Ishikawa (cell line): ENCODE data around the gene YJEFN3.

Source experiments
- CEBPB ChIP-seq: IDR thresholded peaks from 2 replicates; pipeline ENCODE4 v1.6.1; 2012
- CREB1 ChIP-seq: IDR thresholded peaks from 2 replicates; pipeline ENCODE4 v1.6.1; 2012; ENCODE audit warnings: low read depth
- EGR1 ChIP-seq: IDR thresholded peaks from 2 replicates; pipeline ENCODE4 v1.6.1; 2012
- EP300 ChIP-seq: IDR thresholded peaks from 2 replicates; pipeline ENCODE4 v1.6.1; 2012; ENCODE audit warnings: borderline replicate concordance
- FOXM1 ChIP-seq: IDR thresholded peaks from 2 replicates; pipeline ENCODE4 v1.6.1; 2012; ENCODE audit warnings: low read depth, borderline replicate concordance
- MAX ChIP-seq: IDR thresholded peaks from 2 replicates; pipeline ENCODE4 v1.6.1; 2012
- NFIC ChIP-seq: IDR thresholded peaks from 2 replicates; pipeline ENCODE4 v1.6.1; 2012
- RAD21 ChIP-seq: IDR thresholded peaks from 2 replicates; pipeline ENCODE4 v1.6.1; 2012; ENCODE audit warnings: low read depth
- TAF1 ChIP-seq: IDR thresholded peaks from 2 replicates; pipeline ENCODE4 v1.6.1; 2012; ENCODE audit warnings: low read depth, mild to moderate bottlenecking
- TCF12 ChIP-seq: IDR thresholded peaks from 2 replicates; pipeline ENCODE4 v1.6.1; 2012; ENCODE audit warnings: low read depth
- TEAD4 ChIP-seq: IDR thresholded peaks from 2 replicates; pipeline ENCODE4 v1.6.1; 2012
- YY1 ChIP-seq: IDR thresholded peaks from 2 replicates; pipeline ENCODE4 v1.6.1; 2012; ENCODE audit warnings: low read depth
- ZBTB7A ChIP-seq: IDR thresholded peaks from 2 replicates; pipeline ENCODE4 v1.6.1; 2012; ENCODE audit warnings: low read depth
- TF ChIP-seq, protein P1 (sequence below): IDR thresholded peaks from 2 replicates; pipeline ENCODE4 v1.6.1; 2012; ENCODE audit warnings: low read depth, mild to moderate bottlenecking
- TF ChIP-seq, protein P2 (sequence below): IDR thresholded peaks from 2 replicates; pipeline ENCODE4 v1.6.1; 2012

Gene YJEFN3

GRCh38 chr19:19501798-19502197, 26.9 kb upstream of the YJEFN3 start:
- TF ChIP-seq TEAD4 (no peak), FOXM1 (no peak), TAF1 (no peak), CREB1 (no peak), EGR1 (no peak), MAX (no peak), TCF12 (no peak), NFIC (no peak), EP300 (no peak), YY1 (no peak), CEBPB (no peak)
- TF ChIP-seq, protein P1, sequence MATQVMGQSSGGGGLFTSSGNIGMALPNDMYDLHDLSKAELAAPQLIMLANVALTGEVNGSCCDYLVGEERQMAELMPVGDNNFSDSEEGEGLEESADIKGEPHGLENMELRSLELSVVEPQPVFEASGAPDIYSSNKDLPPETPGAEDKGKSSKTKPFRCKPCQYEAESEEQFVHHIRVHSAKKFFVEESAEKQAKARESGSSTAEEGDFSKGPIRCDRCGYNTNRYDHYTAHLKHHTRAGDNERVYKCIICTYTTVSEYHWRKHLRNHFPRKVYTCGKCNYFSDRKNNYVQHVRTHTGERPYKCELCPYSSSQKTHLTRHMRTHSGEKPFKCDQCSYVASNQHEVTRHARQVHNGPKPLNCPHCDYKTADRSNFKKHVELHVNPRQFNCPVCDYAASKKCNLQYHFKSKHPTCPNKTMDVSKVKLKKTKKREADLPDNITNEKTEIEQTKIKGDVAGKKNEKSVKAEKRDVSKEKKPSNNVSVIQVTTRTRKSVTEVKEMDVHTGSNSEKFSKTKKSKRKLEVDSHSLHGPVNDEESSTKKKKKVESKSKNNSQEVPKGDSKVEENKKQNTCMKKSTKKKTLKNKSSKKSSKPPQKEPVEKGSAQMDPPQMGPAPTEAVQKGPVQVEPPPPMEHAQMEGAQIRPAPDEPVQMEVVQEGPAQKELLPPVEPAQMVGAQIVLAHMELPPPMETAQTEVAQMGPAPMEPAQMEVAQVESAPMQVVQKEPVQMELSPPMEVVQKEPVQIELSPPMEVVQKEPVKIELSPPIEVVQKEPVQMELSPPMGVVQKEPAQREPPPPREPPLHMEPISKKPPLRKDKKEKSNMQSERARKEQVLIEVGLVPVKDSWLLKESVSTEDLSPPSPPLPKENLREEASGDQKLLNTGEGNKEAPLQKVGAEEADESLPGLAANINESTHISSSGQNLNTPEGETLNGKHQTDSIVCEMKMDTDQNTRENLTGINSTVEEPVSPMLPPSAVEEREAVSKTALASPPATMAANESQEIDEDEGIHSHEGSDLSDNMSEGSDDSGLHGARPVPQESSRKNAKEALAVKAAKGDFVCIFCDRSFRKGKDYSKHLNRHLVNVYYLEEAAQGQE: no peak

DNA sequence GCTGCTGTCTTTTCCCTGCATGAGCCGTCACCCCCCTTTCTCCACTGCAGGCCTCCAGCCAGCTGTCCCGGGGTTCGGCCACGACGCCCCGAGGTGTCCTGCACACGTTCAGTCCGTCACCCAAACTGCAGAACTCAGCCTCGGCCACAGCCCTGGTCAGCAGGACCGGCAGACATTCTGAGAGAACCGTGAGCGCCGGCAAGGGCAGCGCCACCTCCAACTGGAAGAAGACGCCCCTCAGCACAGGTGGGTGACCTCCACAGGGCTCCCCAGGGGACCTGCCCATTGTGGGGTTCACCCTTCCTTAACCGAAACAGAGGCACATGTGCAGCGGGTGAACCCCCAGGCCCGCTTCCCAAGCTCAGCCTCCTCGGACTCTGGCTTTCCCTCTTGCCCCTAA, 26.4 kb upstream of the YJEFN3 start:
- no peak for TF ChIP-seq CEBPB
- no peak for TF ChIP-seq ZBTB7A
- no peak for TF ChIP-seq TCF12

GRCh38 chr19:19502808-19503602, 25.7 kb upstream of the YJEFN3 start:
- TF ChIP-seq CREB1: no peak
- TF ChIP-seq ZBTB7A: no peak
- TF ChIP-seq TAF1: no peak
- no peak for TF ChIP-seq CEBPB
- TF ChIP-seq EGR1: no peak
- no peak for TF ChIP-seq YY1
- no peak for TF ChIP-seq TEAD4
- TF ChIP-seq EP300: no peak
- TF ChIP-seq TCF12: no peak
- TF ChIP-seq, protein P1: no peak
- no peak for TF ChIP-seq MAX
- TF ChIP-seq, protein P2, sequence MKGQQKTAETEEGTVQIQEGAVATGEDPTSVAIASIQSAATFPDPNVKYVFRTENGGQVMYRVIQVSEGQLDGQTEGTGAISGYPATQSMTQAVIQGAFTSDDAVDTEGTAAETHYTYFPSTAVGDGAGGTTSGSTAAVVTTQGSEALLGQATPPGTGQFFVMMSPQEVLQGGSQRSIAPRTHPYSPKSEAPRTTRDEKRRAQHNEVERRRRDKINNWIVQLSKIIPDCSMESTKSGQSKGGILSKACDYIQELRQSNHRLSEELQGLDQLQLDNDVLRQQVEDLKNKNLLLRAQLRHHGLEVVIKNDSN: no peak
- no peak for TF ChIP-seq FOXM1
- TF ChIP-seq NFIC: no peak
- no peak for TF ChIP-seq RAD21

GRCh38 chr19:19504754-19505668, 23.7 kb upstream of the YJEFN3 start:
- TF ChIP-seq, protein P1: peak; percentile 20; the same call in 1 of the 2 replicates
- TF ChIP-seq YY1: no peak
